H1 (cell line): ENCODE results near the gene RANBP3L. TPM values are rescaled to one million over a fixed set of nuclear protein-coding genes. Genes with fewer than 3 reads are reported as not detected.
A peak's percentile ranks its signal among the peaks of the same experiment; 100 is the strongest.

ENCODE experiments used
- CEBPB ChIP-seq: IDR thresholded peaks from 2 replicates; pipeline ENCODE4 v1.6.1; 2012; ENCODE audit warnings: low read depth, low read length
- EGR1 ChIP-seq: IDR thresholded peaks from 2 replicates; pipeline ENCODE4 v1.6.1; 2011; ENCODE audit warnings: low read depth, low read length, borderline replicate concordance
- MAX ChIP-seq: IDR thresholded peaks from 2 replicates; pipeline ENCODE4 v1.6.1; 2012; ENCODE audit warnings: inconsistent platforms
- POLR2A ChIP-seq, 2 experiments: IDR thresholded peaks; 1 replicate in 1 of 2; 2 replicates in 1 of 2; pipeline ENCODE4 v1.6.1; 2011; ENCODE audit warnings: low read depth in 2 of 2, low read length in 2 of 2, mild to moderate bottlenecking in 2 of 2; ENCODE audit errors: control extremely low read depth in 1 of 2
- SIN3A ChIP-seq, 2 experiments: IDR thresholded peaks in 1 of 2; conservative IDR thresholded peaks in 1 of 2; 2 replicates each; pipeline ENCODE4 v1.6.1; 2011 to 2012; ENCODE audit warnings: low read length in 2 of 2, improper control_type of control experiment in 1 of 2, low read depth in 1 of 2, mild to moderate bottlenecking in 1 of 2
- ZNF274 ChIP-seq: IDR thresholded peaks from 2 replicates; pipeline ENCODE4 v1.7.0; 2012; ENCODE audit warnings: low read length, borderline replicate concordance; ENCODE audit errors: extremely low read depth
- polyA plus RNA-seq, 7 experiments: library from polyadenylated mRNA; depleted of rRNA in 3 of 7; stranded (reverse) in 5 of 7; unstranded in 2 of 7; fragments of >200 nt in 5 of 7; fragments of 200-250 nt in 2 of 7; gene quantifications; 1 replicate in 5 of 7; 2 replicates in 1 of 7; 4 replicates in 1 of 7; pipeline versions ENCODE4 v1.2.1 to v1.2.3, GENCODE V29; 2011 to 2013; ENCODE audit warnings: missing spikeins in 2 of 7, mixed read lengths in 2 of 7
- total RNA-seq: library from RNA; stranded (reverse); fragmentation: NEBNext Ultra II Directional; extraction: Animal tissue kit (Norgen Biotek cat#: 25700); gene quantifications from 2 replicates; pipeline ENCODE4 v1.2.1, GENCODE V29; 2021

The RANBP3L gene
- total and polyA plus RNA-seq, 2 of the 8 experiments (the other 6 are each of a cell fraction or from before 2014, with no cell fraction given): not detected

- 0 out of 4 replicates have a peak, but pooled peaks of 1 of the 2 experiments have one; percentile 37 for TF ChIP-seq SIN3A (conservative IDR thresholded peaks at IDR 0.05 in 1 of 2, IDR thresholded peaks at IDR 0.05 in 1 of 2; ENCODE audit: low read depth in 1 of 2, low read length in 2 of 2)
- peak; percentile 11; the same call in 1 of the 2 replicates for TF ChIP-seq MAX
- no peak for TF ChIP-seq EGR1
- TF ChIP-seq CEBPB: no peak
- no peak for TF ChIP-seq ZNF274
- TF ChIP-seq POLR2A (IDR thresholded peaks at IDR 0.05; ENCODE audit: control extremely low read depth in 1 of 2, low read depth in 2 of 2, low read length in 2 of 2): peak in 1 of 2 experiments; percentile 15; a peak in 2 of 3 replicates
Observed at GRCh38 chr5:36240779-36241630, 60.7 kb downstream of the RANBP3L start (continued).
